Keratinocyte (primary cell): Measurements from ENCODE around the gene ZNF503.

ENCODE experiments used
- CTCF ChIP-seq, 3 experiments: IDR thresholded peaks in 1 of 3; conservative IDR thresholded peaks in 1 of 3; optimal IDR thresholded peaks in 1 of 3; 2 replicates in 2 of 3; 3 replicates in 1 of 3; pipeline versions ENCODE3 to v1.5.1; 2011; ENCODE audit warnings: low read length in 3 of 3, mild to moderate bottlenecking in 3 of 3, moderate library complexity in 2 of 3, control low read depth in 1 of 3, inconsistent platforms in 1 of 3; ENCODE audit not compliant: insufficient read depth in 2 of 3; ENCODE audit errors: extremely low read depth in 1 of 3
- EZH2 ChIP-seq: IDR thresholded peaks from one replicate; pipeline ENCODE4 v1.6.1; 2012; ENCODE audit warnings: inconsistent platforms, mild to moderate bottlenecking, low read length, moderate library complexity

- no peak for TF ChIP-seq EZH2
- no peak for TF ChIP-seq CTCF (optimal IDR thresholded peaks at IDR 0.05 in 1 of 3, IDR thresholded peaks at IDR 0.05 in 1 of 3, conservative IDR thresholded peaks at IDR 0.05 in 1 of 3; ENCODE audit: extremely low read depth in 1 of 3, insufficient read depth in 2 of 3, low read length in 3 of 3)
Observed at GRCh38 chr10:75350791-75351190, 50.8 kb downstream of the ZNF503 start.
